ENCODE results near the gene C1QTNF12.

The C1QTNF12 gene

GRCh38 chr1:1246577-1247340 is at the start of gene C1QTNF12:
TSS of gene C1QTNF12 (minus strand) at chr1:1246722. CDS start at chr1:1246690, 32 bp downstream.
- no peak for DNase-seq (ENCODE audit: low read depth)

DNA sequence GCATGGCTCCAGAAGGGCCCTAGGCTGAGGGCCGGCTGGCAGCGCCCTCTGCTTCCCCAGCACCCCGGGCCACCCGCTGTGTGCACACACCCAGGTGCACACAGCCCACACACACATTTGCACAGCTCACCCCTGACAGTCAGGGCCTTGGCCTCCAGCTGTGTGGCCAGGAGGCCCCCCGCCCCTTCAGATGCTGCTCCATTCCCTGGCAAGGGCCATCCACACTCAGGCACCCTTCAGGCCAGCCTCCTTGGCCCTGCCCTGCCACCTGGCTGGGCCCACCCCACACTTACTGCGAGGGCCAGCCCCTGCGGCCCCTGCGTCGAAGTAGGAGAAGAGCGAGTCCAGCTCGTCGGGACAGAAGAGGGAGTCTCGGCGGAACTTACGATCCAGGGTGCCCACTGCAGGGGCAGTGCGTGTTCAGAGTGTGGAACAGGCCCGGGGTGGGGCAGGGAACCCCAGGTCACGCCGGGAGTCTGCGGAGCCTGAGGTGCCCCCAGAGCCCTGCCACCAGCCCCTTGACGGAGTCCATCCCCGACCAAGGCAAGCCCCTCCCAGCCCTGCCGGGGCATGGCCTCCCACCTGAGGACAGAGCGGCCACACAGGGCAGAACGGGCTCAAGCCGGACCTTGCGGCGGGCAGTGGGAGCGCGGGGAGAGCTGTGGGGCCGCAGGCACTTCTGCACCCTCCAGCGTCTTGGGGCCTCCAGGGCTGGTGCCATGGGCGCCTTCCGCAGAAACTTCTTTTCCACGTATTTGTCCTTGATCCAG is 48.8 kb upstream of the C1QTNF12 start:
- DNase-seq (ENCODE audit: low read depth), result no peak

- no peak for DNase-seq (ENCODE audit: low read depth)
Observed at GRCh38 chr1:1294250-1294890, 47.8 kb upstream of the C1QTNF12 start.

- no peak for DNase-seq (ENCODE audit: low read depth)
Observed at GRCh38 chr1:1293263-1294249, 47.0 kb upstream of the C1QTNF12 start.

GRCh38 chr1:1292851-1293250 is 46.3 kb upstream of the C1QTNF12 start:
- DNase-seq (ENCODE audit: low read depth), result no peak

- DNase-seq (ENCODE audit: low read depth), result no peak
Observed at GRCh38 chr1:1292442-1292779, 45.9 kb upstream of the C1QTNF12 start.

DNA sequence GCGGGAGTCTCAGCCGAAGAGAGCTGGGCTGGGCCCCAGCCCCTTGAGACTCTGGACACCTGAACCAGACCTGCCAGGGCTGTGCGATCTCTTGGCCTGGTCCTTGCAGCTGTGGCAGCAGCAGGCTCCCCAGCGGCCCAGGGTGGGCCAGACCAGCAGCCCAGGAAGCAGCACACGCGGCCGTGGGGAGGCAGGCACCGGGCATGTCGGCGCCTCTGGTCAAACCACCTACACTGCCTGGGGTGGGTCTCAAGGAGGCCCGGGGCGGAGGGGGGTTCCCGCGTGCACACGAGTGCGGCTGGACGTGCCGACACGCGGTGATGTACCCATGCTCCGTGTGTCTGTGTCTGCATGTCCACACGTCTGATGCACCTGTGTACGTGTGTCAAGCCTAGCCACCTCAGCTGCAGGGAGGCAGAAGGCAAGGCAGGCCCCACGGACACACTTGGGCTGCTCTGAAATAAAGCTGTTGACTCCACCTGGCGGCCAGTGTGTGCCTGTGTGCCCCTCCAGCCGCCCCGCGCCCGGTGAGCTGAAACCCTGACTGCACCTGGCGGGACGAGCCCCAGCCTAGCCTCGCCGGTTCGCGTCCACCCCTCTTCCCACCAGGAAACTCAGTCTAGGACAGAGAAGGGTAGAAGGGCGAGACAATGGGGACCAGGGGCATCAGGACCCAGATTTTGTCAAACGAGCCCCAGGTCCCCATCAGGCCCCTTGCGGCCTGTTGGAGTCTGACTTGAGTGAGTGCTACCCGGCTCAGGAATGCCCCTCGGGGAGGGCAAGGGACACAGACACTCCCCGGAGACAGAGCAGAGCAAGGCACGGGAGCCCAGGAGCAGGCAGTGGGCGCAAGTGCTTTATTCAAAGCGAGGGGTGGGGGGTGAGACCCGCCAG is 45.3 kb upstream of the C1QTNF12 start:
- no peak for DNase-seq (ENCODE audit: low read depth)

DNA sequence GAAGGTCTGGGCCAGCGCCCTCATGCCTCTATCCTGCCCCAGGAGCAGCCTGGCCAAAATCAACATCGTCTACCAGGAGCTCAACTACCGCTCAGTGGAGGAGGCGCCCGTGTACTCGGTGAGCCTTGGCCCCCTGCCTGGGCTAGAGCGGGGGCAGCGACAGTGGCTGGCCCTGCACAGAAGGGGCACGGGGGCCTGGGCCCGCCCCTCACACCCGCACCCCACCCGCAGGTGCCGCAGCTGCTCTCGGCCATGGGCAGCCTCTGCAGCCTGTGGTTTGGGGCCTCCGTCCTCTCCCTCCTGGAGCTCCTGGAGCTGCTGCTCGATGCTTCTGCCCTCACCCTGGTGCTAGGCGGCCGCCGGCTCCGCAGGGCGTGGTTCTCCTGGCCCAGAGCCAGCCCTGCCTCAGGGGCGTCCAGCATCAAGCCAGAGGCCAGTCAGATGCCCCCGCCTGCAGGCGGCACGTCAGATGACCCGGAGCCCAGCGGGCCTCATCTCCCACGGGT is 44.6 kb upstream of the C1QTNF12 start:
- DNase-seq (ENCODE audit: low read depth), result no peak

DNA sequence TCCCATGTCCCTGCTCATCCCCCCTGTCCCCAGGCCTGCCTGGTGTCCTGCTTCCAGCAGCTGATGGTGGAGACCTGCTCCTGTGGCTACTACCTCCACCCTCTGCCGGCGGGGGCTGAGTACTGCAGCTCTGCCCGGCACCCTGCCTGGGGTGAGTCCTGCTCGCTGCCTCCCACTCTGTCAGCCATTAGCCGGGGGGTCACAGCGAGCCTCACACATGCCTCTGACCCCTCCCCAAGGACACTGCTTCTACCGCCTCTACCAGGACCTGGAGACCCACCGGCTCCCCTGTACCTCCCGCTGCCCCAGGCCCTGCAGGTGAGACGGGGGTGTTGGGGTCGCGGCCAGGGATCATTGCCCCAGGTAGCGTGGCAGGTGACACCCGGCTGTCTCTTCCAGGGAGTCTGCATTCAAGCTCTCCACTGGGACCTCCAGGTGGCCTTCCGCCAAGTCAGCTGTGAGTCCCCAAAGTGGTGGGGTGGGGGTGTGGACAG is 43.8 kb upstream of the C1QTNF12 start:
- DNase-seq (ENCODE audit: low read depth), result no peak

GRCh38 chr1:1287288-1288110 is 41.0 kb upstream of the C1QTNF12 start:
- no peak for DNase-seq (ENCODE audit: low read depth)

DNA sequence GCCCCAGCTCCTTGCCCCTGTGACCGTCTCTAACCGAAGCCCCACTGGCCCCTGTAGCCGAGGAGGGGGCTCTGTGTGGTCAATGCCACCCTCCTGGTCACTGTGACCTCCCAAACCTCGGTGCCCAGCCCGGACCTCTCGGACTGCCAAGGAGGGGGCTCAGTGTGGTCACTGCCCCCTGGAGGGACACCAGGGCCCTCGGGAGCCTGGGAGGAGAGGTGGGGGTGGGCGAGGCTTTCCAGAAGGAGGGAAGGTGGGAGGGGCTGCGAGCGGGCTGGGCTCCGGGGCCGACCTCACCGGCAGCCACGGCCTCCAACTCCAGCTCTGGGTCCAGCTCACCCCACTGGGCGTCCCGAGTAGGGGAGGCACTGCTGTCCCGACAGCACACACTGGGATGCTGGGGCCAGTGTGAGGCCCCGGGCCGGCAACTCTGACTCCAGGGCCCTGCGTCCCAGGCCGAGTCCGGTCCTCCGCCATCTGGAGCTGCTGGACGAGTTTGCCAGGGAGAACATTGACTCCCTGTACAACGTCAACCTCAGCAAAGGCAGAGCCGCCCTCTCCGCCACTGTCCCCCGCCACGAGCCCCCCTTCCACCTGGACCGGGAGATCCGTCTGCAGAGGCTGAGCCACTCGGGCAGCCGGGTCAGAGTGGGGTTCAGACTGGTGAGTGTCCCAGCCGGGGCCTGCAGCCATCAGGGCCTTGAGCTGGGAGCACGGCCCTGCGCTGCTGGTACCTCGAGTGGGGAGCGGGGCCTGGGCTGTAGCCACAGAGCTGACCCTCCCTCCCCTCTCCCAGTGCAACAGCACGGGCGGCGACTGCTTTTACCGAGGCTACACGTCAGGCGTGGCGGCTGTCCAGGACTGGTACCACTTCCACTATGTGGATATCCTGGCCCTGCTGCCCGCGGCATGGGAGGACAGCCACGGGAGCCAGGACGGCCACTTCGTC is 40.1 kb upstream of the C1QTNF12 start:
- DNase-seq (ENCODE audit: low read depth), result no peak

DNA sequence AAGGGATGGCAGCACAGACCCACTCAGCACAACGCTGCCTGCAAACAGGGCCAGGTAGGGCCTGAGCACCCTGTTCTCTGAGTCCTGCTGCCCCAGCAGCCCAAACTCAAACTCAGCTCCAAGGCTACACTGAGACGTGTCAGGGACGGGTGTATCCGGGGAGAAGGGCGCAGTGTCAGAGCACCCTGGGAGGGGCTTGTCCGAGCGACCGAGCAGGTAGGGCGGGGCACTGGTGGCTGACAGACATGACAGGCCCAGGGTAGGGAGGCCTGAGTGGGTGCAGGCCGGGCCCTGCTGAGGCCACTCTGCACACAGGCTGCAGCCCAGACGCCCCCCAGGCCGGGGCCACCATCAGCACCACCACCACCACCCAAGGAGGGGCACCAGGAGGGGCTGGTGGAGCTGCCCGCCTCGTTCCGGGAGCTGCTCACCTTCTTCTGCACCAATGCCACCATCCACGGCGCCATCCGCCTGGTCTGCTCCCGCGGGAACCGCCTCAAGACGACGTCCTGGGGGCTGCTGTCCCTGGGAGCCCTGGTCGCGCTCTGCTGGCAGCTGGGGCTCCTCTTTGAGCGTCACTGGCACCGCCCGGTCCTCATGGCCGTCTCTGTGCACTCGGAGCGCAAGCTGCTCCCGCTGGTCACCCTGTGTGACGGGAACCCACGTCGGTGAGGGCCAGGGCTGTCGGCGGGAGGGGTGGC is 39.2 kb upstream of the C1QTNF12 start:
- DNase-seq (ENCODE audit: low read depth), result no peak

DNA sequence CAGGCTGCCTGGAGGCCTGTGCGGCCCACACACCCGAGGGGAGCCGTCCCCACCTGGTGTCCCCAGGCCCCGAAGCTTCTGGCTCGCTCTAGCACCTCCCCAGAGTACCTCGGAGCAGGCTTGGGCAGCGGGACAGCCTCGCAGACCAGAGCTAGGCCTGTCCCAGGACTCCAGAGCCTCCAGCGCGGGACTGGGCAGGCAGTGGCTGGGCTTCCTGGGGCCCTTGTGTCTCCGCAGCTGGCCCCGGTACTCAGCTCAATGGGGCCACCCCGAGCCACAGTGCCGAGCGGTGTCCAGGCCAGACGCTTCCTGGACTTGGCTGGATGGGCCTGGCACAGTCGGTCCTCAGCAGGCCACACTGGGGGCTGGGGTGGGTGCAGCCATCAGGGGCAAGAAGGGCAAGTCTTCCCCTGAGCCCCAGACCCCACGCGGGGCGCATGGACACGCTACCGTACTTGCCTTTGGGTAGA is 38.6 kb upstream of the C1QTNF12 start:
- no peak for DNase-seq (ENCODE audit: low read depth)

- DNase-seq (ENCODE audit: low read depth), result no peak
Observed at GRCh38 chr1:1284221-1285101, 37.9 kb upstream of the C1QTNF12 start.

DNA sequence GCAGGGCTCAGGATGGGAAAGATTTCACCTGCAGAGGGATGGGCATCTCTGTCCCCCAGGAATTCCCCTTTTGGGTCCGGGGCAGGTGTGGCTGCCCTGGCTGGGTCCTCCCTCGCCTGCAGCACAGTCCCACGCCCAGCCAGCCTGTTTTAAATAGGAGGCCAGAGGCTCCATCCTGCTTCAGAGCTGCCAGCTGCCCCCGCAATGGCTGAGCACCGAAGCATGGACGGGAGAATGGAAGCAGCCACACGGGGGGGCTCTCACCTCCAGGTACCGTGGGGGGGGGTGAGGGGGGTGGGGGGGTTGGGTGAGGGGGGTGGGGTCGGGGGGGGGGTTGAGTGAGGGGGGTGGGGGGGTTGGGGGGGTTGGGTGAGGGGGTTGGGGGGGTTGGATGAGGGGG is 37.3 kb upstream of the C1QTNF12 start:
- DNase-seq (ENCODE audit: low read depth), result no peak

DNA sequence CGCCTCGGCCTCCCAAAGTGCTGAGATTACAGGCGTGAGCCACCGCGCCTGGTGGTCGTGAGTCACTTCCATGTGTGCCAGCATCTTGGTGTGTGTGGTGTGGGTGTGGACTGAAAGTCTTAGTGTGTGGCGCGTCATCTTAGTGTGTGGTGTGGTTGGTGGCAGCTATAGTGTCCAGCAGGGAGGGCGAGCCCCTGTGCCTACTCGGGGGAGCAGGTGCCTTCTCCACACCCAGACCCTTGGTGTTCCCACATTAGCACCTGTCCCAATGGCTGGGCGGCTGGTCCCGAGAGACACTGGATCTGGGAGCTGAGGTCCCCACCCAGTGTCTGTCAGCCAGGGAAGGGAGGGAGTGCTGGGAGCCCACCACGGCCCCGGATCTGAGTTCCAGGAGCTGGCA is 36.5 kb upstream of the C1QTNF12 start:
- DNase-seq (ENCODE audit: low read depth), result no peak

Data from GM04504 (cell line).